Measurements from ENCODE around the gene RBM19.

- TF ChIP-seq FOXM1 (IDR thresholded peaks at IDR 0.05; ENCODE audit: borderline replicate concordance) (no peak), SUZ12 (IDR thresholded peaks at IDR 0.05) (no peak), FOXA1 (IDR thresholded peaks at IDR 0.05) (no peak)
These were observed 173.7 kb downstream of the RBM19 start for GRCh38 chr12:113792450-113792849.
